Fibroblast of skin of left biceps (primary cell): ENCODE data around the gene LYPD4.
"Not testable (repeated sequence)": the region's sequence is repeated elsewhere in the genome, so short reads cannot be mapped to it uniquely, and the experiment has no call there.

Experiments
- DNase-seq, 2 experiments: peaks; one replicate each; pipeline ENCODE4 v3.0.0-alpha.2; 2013; ENCODE audit warnings: low read depth in 2 of 2

LYPD4 gene

DNA sequence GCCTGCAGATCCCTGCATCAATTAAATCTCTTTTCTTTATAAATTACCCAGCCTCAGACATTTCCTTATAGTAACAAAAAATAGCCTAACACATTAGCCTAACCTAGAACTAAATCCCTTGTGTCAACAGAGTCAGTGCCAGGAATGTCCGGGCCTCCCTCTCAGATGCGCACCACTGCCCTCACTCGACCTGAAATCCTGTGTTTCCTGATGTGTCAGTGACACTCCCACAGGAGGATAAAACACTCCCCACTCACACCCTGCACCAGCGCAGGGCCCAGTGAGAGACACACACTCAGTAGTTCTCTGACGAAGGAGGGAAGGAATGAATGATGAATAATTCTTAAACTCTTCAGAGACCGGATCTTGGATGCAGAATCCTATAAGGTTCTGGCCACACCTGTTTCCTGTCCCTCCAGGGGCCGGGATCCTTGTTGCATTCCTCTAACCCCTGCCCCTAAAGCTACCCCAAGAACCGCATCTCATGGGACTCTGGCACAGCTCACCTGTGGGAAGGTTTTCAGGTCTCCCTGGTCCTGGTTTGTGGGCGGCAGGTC is 45.0 kb downstream of the LYPD4 start:
- no peak for DNase-seq

DNA sequence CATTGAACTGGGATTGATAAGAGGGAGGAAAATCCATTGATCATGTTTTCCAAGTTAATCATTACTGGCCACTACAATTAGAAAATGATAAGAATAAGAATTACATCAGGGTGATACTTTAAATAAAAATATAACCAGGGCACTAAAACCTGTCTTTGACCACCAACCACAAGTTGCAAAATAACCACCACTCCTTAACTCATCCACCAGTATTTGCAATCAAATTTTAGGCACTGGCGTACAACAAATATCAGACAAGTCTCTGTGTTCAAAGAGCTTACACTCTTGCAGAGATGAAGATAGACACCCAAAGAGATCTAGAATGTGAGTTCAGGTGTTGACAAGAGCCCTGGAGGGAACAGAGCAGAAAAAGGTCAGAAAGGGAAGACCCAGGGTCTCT is 47.6 kb downstream of the LYPD4 start:
- DNase-seq: no peak

DNA sequence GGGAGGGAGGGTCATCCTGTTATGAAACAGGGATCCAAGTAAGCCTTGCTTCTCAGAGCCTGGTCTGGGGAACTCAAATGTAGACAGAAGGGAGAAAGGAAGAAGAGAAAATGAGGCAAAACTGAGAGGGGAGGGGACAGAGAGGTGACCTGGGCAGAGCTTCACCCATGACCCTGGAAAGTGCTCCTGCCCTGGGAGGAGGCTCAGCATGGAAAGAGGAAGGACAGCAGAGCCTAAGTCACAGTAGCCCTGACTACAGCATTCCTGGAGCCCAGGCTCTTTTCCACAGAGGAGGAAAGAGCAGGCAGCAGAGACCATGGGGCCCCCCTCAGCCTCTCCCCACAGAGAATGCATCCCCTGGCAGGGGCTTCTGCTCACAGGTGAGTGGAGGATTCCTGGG is 48.1 kb downstream of the LYPD4 start, which contains the start of gene CEACAM3:
Gene CEACAM3 (plus strand): TSS at position 226 of the 400 bp plus-strand sequence. CDS start 91 bp downstream, at position 317.
- no peak for DNase-seq

DNA sequence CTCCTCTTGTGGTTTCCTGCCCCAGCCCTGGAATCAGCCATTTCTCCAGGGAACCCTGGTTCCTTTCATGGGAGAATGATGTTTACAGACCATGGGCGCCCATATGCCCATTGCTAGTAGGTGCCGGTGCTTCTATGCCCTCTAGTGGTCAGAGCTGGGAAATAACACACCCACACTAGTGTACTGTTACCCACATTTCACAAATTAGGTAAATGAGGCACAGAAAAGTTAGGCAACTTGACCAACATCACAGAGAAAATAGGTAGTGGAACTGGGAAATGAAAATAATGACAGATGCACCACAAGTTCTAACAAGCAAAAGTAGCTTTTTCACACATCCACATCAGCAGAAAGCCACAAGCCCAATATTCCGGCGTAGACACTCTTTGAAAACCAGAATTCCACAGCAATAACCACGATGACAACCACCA is 49.4 kb downstream of the LYPD4 start:
- no peak for DNase-seq

DNA sequence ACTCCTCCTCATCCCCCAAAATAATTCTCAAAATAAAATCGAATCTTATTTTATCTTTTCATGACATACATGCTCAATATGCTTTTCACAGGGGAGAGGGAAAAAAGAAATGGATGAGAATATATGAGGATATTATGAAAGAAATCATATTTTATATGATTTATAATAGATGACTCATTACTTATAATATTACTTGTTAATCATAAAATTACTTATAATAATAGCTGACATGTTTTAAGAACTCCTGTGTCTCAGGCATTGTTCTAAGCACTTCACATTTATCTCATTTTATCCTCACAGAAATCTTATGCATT is 51.1 kb downstream of the LYPD4 start:
- DNase-seq: no peak

DNA sequence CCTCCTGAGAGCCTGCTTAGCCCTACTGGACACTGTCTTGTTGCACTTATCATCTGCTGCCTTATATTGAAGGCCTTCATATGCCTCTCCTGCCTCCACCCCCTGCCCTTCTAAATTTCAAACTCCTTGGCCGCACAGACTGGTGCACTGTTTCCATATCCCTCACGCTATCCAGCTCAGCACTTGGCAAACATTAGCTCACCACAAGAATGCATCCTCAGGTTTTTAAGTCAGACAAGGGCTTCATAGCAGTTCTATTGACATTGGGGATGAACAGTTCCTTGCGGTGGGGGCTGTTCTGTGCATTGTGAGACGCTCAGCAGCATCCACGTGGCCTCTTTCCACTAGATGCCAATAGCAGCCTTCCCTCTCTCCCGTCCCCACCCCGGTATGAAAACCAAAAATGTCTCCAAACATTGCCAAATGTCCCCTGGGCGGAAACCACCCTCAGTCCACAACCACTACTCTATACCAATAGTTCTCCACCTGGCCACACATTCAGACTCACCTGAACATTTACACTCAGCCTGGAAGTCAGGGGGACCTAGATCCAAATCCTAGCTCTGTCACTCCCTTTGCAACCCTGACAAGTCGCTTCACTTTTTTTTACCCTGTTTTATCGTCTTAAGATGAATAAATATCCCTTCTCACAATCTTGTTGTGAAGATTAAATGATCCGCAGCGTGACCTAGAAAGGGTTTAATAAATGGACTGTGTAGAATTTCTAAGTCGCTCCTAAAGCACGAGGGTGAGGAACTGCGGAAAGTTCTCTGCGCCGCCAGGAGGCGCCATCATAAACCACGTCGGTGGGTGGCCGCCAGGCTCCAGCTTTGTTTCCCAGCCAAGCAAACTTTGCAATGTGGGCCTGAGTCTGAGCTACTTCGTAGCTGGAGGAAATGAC is 51.7 kb downstream of the LYPD4 start:
- no peak for DNase-seq

DNA sequence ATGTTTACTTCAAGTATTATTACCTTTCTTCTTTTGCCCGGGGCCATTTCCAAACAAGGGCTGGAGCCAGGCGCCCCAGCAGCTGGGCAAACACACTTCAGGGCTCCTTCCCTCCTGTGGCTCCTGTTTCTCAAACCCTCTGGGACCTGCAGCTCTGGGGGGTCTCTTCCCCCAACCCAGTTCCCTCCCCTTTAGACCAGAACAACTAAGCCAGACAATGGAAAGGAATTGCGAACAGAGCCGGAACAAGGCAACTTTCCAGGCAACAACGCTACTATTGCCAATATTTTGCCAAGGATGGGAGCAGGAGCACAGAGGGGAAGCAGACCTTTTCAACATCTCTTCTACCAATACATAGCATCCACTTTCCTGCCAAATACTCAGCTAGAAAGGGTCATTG is 55.4 kb downstream of the LYPD4 start:
- not testable (repeated sequence) for DNase-seq

DNA sequence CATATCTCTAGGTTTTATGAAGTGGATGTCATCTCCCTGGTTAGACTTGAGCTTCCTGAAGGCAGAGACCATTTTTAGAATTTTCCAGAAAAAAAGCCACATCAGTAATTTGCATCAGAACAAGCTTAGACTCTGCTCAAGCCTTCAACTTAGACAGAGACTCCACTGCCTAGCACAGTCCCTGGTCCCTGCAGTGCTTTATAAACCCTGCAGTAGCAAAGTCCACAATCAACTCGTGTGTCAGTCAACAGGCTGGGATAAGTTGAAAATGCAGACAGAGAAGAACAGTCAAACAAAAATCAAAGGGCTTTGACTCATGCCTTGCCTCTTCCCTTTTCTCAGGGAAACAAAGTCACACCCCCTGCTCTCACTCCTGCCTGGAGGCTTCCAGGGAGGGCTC is 56.0 kb downstream of the LYPD4 start:
- not testable (repeated sequence) for DNase-seq
